SK-N-SH treated with all-trans-retinoic acid at 6 μM for 48 hours (cell line): ENCODE measurements around the gene TRAPPC2.

Source experiments
- ARNTL ChIP-seq: fragments of 450-650 bp; formaldehyde crosslinking; IDR thresholded peaks from 2 replicates; pipeline ENCODE4 v1.5.0; 2020; ENCODE audit warnings: low read depth, mild to moderate bottlenecking, moderate library complexity, borderline replicate concordance
- PPARA ChIP-seq: fragments of 250-450 bp; sonication (Bioruptor Pico); IDR thresholded peaks from 2 replicates; pipeline ENCODE4 v1.5.0; 2020; ENCODE audit warnings: mild to moderate bottlenecking, borderline replicate concordance
- ZFP3 ChIP-seq: fragments of 250-450 bp; sonication (Bioruptor Pico); IDR thresholded peaks from 2 replicates; pipeline ENCODE4 v1.5.0; 2020; ENCODE audit warnings: mild to moderate bottlenecking, moderate library complexity
- ZNF8 ChIP-seq: fragments of 450-650 bp; formaldehyde crosslinking; IDR thresholded peaks from 2 replicates; pipeline ENCODE4 v1.5.0; 2020; ENCODE audit warnings: mild to moderate bottlenecking, moderate library complexity
- TF ChIP-seq, protein P1 (sequence below): fragments of 250-450 bp; sonication (Bioruptor Pico); IDR thresholded peaks from 2 replicates; pipeline ENCODE4 v1.8.0; 2020; ENCODE audit warnings: mild to moderate bottlenecking, moderate library complexity, borderline replicate concordance
- TF ChIP-seq, protein P2 (sequence below): fragments of 250-450 bp; sonication (Bioruptor Pico); IDR thresholded peaks from 2 replicates; pipeline ENCODE4 v1.5.1; 2020; ENCODE audit warnings: low read depth, mild to moderate bottlenecking, moderate library complexity
- TF ChIP-seq, protein P3 (sequence below): fragments of 250-450 bp; sonication (Bioruptor Pico); IDR thresholded peaks from 2 replicates; pipeline ENCODE4 v1.5.1; 2021; ENCODE audit warnings: mild to moderate bottlenecking, moderate library complexity

DNA sequence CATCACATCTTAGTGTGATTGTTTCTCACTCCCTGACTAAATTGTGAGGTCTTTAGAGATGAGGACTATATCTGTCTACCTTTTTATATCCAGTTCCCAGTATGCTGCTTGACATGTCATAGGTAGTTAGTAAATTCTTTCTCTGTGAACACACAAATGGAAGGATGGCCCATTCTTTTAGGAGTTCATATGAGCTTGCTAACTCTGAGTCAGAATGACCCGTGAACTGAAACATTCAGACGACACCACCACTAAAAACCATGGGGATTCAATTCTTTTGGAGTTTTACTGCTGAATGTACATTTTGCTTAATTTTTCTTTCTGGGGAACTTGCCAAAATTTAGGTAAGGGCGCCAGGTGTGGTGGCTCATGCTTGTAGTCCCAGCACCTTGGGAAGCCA is 14.1 kb upstream of the TRAPPC2 start:
- TF ChIP-seq ARNTL (CRISPR knock-in tag): no peak
- TF ChIP-seq, protein P1, sequence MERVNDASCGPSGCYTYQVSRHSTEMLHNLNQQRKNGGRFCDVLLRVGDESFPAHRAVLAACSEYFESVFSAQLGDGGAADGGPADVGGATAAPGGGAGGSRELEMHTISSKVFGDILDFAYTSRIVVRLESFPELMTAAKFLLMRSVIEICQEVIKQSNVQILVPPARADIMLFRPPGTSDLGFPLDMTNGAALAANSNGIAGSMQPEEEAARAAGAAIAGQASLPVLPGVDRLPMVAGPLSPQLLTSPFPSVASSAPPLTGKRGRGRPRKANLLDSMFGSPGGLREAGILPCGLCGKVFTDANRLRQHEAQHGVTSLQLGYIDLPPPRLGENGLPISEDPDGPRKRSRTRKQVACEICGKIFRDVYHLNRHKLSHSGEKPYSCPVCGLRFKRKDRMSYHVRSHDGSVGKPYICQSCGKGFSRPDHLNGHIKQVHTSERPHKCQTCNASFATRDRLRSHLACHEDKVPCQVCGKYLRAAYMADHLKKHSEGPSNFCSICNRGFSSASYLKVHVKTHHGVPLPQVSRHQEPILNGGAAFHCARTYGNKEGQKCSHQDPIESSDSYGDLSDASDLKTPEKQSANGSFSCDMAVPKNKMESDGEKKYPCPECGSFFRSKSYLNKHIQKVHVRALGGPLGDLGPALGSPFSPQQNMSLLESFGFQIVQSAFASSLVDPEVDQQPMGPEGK: no peak
- TF ChIP-seq PPARA (CRISPR knock-in tag): no peak
- no peak for TF ChIP-seq ZFP3 (CRISPR knock-in tag)
- TF ChIP-seq ZNF8: no peak
- TF ChIP-seq, protein P2, sequence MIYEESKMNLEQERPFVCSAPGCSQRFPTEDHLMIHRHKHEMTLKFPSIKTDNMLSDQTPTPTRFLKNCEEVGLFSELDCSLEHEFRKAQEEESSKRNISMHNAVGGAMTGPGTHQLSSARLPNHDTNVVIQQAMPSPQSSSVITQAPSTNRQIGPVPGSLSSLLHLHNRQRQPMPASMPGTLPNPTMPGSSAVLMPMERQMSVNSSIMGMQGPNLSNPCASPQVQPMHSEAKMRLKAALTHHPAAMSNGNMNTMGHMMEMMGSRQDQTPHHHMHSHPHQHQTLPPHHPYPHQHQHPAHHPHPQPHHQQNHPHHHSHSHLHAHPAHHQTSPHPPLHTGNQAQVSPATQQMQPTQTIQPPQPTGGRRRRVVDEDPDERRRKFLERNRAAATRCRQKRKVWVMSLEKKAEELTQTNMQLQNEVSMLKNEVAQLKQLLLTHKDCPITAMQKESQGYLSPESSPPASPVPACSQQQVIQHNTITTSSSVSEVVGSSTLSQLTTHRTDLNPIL: no peak
- TF ChIP-seq, protein P3, sequence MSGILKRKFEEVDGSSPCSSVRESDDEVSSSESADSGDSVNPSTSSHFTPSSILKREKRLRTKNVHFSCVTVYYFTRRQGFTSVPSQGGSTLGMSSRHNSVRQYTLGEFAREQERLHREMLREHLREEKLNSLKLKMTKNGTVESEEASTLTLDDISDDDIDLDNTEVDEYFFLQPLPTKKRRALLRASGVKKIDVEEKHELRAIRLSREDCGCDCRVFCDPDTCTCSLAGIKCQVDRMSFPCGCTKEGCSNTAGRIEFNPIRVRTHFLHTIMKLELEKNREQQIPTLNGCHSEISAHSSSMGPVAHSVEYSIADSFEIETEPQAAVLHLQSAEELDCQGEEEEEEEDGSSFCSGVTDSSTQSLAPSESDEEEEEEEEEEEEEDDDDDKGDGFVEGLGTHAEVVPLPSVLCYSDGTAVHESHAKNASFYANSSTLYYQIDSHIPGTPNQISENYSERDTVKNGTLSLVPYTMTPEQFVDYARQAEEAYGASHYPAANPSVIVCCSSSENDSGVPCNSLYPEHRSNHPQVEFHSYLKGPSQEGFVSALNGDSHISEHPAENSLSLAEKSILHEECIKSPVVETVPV (CRISPR knock-in tag): no peak
